H9 (cell line): ENCODE data around the gene NDRG2. TPM values are rescaled to one million over a fixed set of nuclear protein-coding genes. Genes with fewer than 3 reads are reported as not detected.

Experiments used
- DNase-seq: peaks from one replicate; pipeline ENCODE4 v3.0.0-alpha.2; 2017
- H2AFZ ChIP-seq: one replicate; pipeline ENCODE4 v1.6.1; 2013; ENCODE audit warnings: mild to moderate bottlenecking, low read length, control low read depth, moderate library complexity
- H2AK5ac ChIP-seq: 2 replicates; pipeline ENCODE4 v1.6.1; 2013; ENCODE audit warnings: low read length, control low read depth, mixed read lengths; ENCODE audit not compliant: insufficient read length
- H2BK120ac ChIP-seq: one replicate; pipeline ENCODE4 v1.6.1; 2013; ENCODE audit warnings: low read depth, mild to moderate bottlenecking, low read length, control low read depth, inconsistent platforms; ENCODE audit not compliant: poor library complexity, severe bottlenecking
- H2BK12ac ChIP-seq: 2 replicates; pipeline ENCODE4 v1.6.1; 2013; ENCODE audit warnings: low read length, control low read depth, mixed read lengths, low read depth; ENCODE audit not compliant: insufficient read length
- H2BK15ac ChIP-seq: 2 replicates; pipeline ENCODE4 v1.6.1; 2013; ENCODE audit warnings: low read depth, low read length, control low read depth
- H2BK20ac ChIP-seq: one replicate; pipeline ENCODE4 v1.6.1; 2013; ENCODE audit warnings: low read depth, mild to moderate bottlenecking, low read length, control low read depth, inconsistent platforms; ENCODE audit not compliant: poor library complexity, severe bottlenecking
- H2BK5ac ChIP-seq: 2 replicates; pipeline ENCODE4 v1.6.1; 2013; ENCODE audit warnings: low read length, control low read depth, mixed read lengths; ENCODE audit not compliant: insufficient read length
- H3K14ac ChIP-seq: 2 replicates; pipeline ENCODE4 v1.6.1; 2013; ENCODE audit warnings: low read length, control low read depth; ENCODE audit not compliant: insufficient read depth
- H3K18ac ChIP-seq: 2 replicates; pipeline ENCODE4 v1.6.1; 2013; ENCODE audit warnings: low read depth, mild to moderate bottlenecking, mixed read lengths, low read length, control low read depth; ENCODE audit not compliant: insufficient read length
- H3K23ac ChIP-seq: 2 replicates; pipeline ENCODE4 v1.6.1; 2013; ENCODE audit warnings: low read length, control low read depth, mixed read lengths, low read depth; ENCODE audit not compliant: insufficient read length
- H3K23me2 ChIP-seq: 2 replicates; pipeline ENCODE4 v1.6.1; 2013; ENCODE audit warnings: low read depth, mild to moderate bottlenecking, mixed read lengths, low read length, control low read depth; ENCODE audit not compliant: insufficient read length, poor library complexity, severe bottlenecking
- H3K27ac ChIP-seq: 2 replicates; pipeline ENCODE4 v1.5.1; 2013; ENCODE audit warnings: low read length, control low read depth, mixed read lengths, low read depth; ENCODE audit not compliant: insufficient read length
- H3K27me3 ChIP-seq: 2 replicates; pipeline ENCODE4 v1.6.1; 2013; ENCODE audit warnings: low read length, control low read depth, inconsistent platforms; ENCODE audit not compliant: insufficient read depth
- H3K4ac ChIP-seq: 2 replicates; pipeline ENCODE4 v1.6.1; 2013; ENCODE audit warnings: low read depth, mild to moderate bottlenecking, control low read depth, inconsistent platforms, low read length, moderate library complexity
- H3K4me1 ChIP-seq: 2 replicates; pipeline ENCODE4 v1.6.1; 2013; ENCODE audit warnings: low read length, control low read depth, inconsistent platforms; ENCODE audit not compliant: insufficient read depth
- H3K4me2 ChIP-seq: 2 replicates; pipeline ENCODE4 v1.6.1; 2013; ENCODE audit warnings: low read length, control low read depth, mixed read lengths; ENCODE audit not compliant: insufficient read length, insufficient read depth
- H3K56ac ChIP-seq: 2 replicates; pipeline ENCODE4 v1.6.1; 2013; ENCODE audit warnings: low read depth, mild to moderate bottlenecking, mixed read lengths, low read length, control low read depth; ENCODE audit not compliant: insufficient read length
- H3K79me1 ChIP-seq: 2 replicates; pipeline ENCODE4 v1.6.1; 2013; ENCODE audit warnings: low read depth, mild to moderate bottlenecking, moderate library complexity, low read length, control low read depth, inconsistent platforms; ENCODE audit not compliant: insufficient read depth, poor library complexity, severe bottlenecking
- H3K79me2 ChIP-seq: 2 replicates; pipeline ENCODE4 v1.6.1; 2013; ENCODE audit warnings: low read length, control low read depth, inconsistent platforms; ENCODE audit not compliant: insufficient read depth
- H3K9ac ChIP-seq: 2 replicates; pipeline ENCODE4 v1.6.1; 2013; ENCODE audit warnings: low read length, control low read depth, mixed read lengths; ENCODE audit not compliant: insufficient read length; ENCODE audit errors: extremely low read depth
- H3K9me3 ChIP-seq: one replicate; pipeline ENCODE4 v1.6.1; 2013; ENCODE audit warnings: low read depth, low read length, inconsistent platforms; ENCODE audit not compliant: control insufficient read depth
- H3T11ph ChIP-seq: one replicate; pipeline ENCODE4 v1.6.1; 2013; ENCODE audit warnings: mild to moderate bottlenecking, low read length, control low read depth, inconsistent platforms
- H4K20me1 ChIP-seq: one replicate; pipeline ENCODE4 v1.6.1; 2013; ENCODE audit not compliant: control insufficient read depth, insufficient read length, insufficient read depth
- H4K5ac ChIP-seq: 2 replicates; pipeline ENCODE4 v1.6.1; 2013; ENCODE audit warnings: low read depth, mild to moderate bottlenecking, mixed read lengths, low read length, control low read depth; ENCODE audit not compliant: insufficient read length
- H4K8ac ChIP-seq: replicated peaks from 2 replicates; pipeline ENCODE4 v1.6.1; 2013; ENCODE audit warnings: low read length, control low read depth, mixed read lengths, low read depth; ENCODE audit not compliant: insufficient read length
- H4K91ac ChIP-seq: 2 replicates; pipeline ENCODE4 v1.6.1; 2013; ENCODE audit warnings: low read depth, mild to moderate bottlenecking, moderate library complexity, mixed read lengths, low read length, control low read depth; ENCODE audit not compliant: insufficient read length
- H3K27ac Mint-ChIP-seq, 3 experiments: 2 replicates in 2 of 3; 3 replicates in 1 of 3; pipeline ENCODE4 v1.8.0; 2020 to 2021; ENCODE audit warnings: mixed read lengths in 3 of 3, mild to moderate bottlenecking in 1 of 3, moderate library complexity in 1 of 3
- H3K27me3 Mint-ChIP-seq: 2 replicates; pipeline ENCODE4 v1.8.0; 2021; ENCODE audit warnings: low read depth, mild to moderate bottlenecking, moderate library complexity, mixed read lengths
- H3K36me3 Mint-ChIP-seq, 3 experiments: 2 replicates in 2 of 3; 3 replicates in 1 of 3; pipeline ENCODE4 v1.8.0; 2020 to 2021; ENCODE audit warnings: low read depth in 3 of 3, mixed read lengths in 3 of 3; ENCODE audit not compliant: insufficient read depth in 1 of 3
- H3K4me1 Mint-ChIP-seq, 2 experiments: 2 replicates each; pipeline ENCODE4 v1.8.0; 2020; ENCODE audit warnings: mixed read lengths in 2 of 2
- H3K4me3 Mint-ChIP-seq, 2 experiments: 2 replicates in 1 of 2; 3 replicates in 1 of 2; pipeline ENCODE4 v1.8.0; 2020 to 2021; ENCODE audit warnings: mild to moderate bottlenecking in 2 of 2, mixed read lengths in 2 of 2, moderate library complexity in 1 of 2
- H3K9me3 Mint-ChIP-seq, 2 experiments: 2 replicates in 1 of 2; 3 replicates in 1 of 2; pipeline ENCODE4 v1.8.0; 2020; ENCODE audit warnings: mild to moderate bottlenecking in 2 of 2, mixed read lengths in 2 of 2, moderate library complexity in 1 of 2
- CTCF ChIP-seq: fragments of 200-600 bp; sonication (generic); conservative IDR thresholded peaks from 3 replicates; pipeline ENCODE4 v1.8.0; 2021; ENCODE audit warnings: antibody characterized with exemption, mild to moderate bottlenecking
- WGBS: extraction: QIAGEN DNeasy Blood & Tissue Kit; methylation state at CpG from one replicate; pipeline ENCODE4 v1.1.7; 2013; ENCODE audit warnings: missing lambda C conversion rate, low lambda C conversion rate, mixed read lengths; ENCODE audit not compliant: insufficient read length; ENCODE audit errors: extremely low coverage; 5-methylcytosine and 5-hydroxymethylcytosine counted together
- total RNA-seq: library from RNA; stranded (reverse); gene quantifications from 2 replicates; pipeline ENCODE4 v1.2.1, GENCODE V29; 2021

Gene NDRG2
- total RNA-seq, 1 experiment from 2014 or later = 20.6 TPM

- no peaks in the 10 kb centered on the region for H3K79me1 ChIP-seq
- H3K4me1 Mint-ChIP-seq = no peaks in the 10 kb centered on the region
- no peak overlapping the region for H3K4me3 Mint-ChIP-seq
- H3K9ac ChIP-seq = no peak overlapping the region
- H2AK5ac ChIP-seq = no peak overlapping the region
- H2BK120ac ChIP-seq = no peak overlapping the region
- H3K9me3 ChIP-seq = no peaks in the 10 kb centered on the region
- 0 out of 2 replicates have a peak, but pooled peaks cover 2% of the 10 kb centered on the region for H3K27me3 ChIP-seq
- H3K4me1 ChIP-seq = no peaks in the 10 kb centered on the region
- H3K9me3 Mint-ChIP-seq = no peaks in the 10 kb centered on the region
- no peak overlapping the region for H2BK20ac ChIP-seq
- no peak overlapping the region for H3K4me2 ChIP-seq
- no peak overlapping the region for H3K4ac ChIP-seq
- H3K23ac ChIP-seq = no peak overlapping the region
- no peak overlapping the region for H4K5ac ChIP-seq
- no peak overlapping the region for H2BK5ac ChIP-seq
- H3K36me3 Mint-ChIP-seq = no peaks in the 10 kb centered on the region
- H3K18ac ChIP-seq = no peak overlapping the region
- H4K8ac ChIP-seq = no peak overlapping the region
- H4K91ac ChIP-seq = no peak overlapping the region
- peaks cover 11% of the 10 kb centered on the region for H3K27me3 Mint-ChIP-seq
- no peak overlapping the region for H3K27ac ChIP-seq
- no peak overlapping the region for H2AFZ ChIP-seq
- no peaks in the 10 kb centered on the region for H4K20me1 ChIP-seq
- no peaks in the 10 kb centered on the region for H3K79me2 ChIP-seq
- H3K27ac Mint-ChIP-seq = no peak overlapping the region
- H2BK15ac ChIP-seq = no peak overlapping the region
- H3K23me2 ChIP-seq = no peaks in the 10 kb centered on the region
- no peak for TF ChIP-seq CTCF
- no peak for DNase-seq
- no CpG with 5 or more reads among the region's 2 CpGs for WGBS
- H3K14ac ChIP-seq = no peak overlapping the region
- H2BK12ac ChIP-seq = no peak overlapping the region
- H3K56ac ChIP-seq = no peak overlapping the region
- no peak overlapping the region for H3T11ph ChIP-seq
These were observed 42.1 kb downstream of the NDRG2 start for GRCh38 chr14:20982646-20983369.
